ENCODE results near the gene SELENOV.

Gene SELENOV

DNA sequence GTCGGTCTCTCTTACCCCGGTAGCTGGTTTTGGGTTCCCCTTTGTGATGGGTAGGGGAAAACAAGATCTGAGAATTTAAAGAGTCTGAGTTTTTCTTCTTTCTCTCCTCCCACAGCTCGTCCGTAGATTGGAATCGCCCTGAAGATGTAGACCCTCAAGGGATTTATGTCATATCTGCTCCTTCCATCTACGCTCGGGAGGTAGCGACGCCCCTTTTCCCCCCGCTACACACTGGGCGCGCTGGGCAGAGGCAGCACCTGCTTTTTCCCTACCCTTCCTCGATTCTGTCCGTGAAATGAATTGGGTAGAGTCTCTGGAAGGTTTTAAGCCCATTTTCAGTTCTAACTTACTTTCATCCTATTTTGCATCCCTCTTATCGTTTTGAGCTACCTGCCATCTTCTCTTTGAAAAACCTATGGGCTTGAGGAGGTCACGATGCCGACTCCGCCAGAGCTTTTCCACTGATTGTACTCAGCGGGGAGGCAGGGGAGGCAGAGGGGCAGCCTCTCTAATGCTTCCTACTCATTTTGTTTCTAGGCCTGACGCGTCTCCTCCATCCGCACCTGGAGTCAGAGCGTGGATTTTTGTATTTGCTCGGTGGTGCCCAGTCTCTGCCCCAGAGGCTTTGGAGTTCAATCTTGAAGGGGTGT lies 7.1 kb upstream of the SELENOV start:
- Histone ChIP-seq H3K36me3 (replicated peaks; ENCODE audit: low read depth, low read length) (no peaks in the 10 kb centered on the region), H3K4me1 (ENCODE audit: low read length) (no peaks in the 10 kb centered on the region), H2AFZ (ENCODE audit: low read depth, low read length) (no peak overlapping the region), H3K27me3 (ENCODE audit: low read depth, low read length) (no peaks in the 10 kb centered on the region), H3K27ac (ENCODE audit: low read length) (no peak overlapping the region), H3K9me3 (ENCODE audit: insufficient read depth, low read length) (no peaks in the 10 kb centered on the region), H3K4me3 (ENCODE audit: low read length) (no peak overlapping the region), H3K79me2 (ENCODE audit: low read length) (no peaks in the 10 kb centered on the region), H3K4me2 (ENCODE audit: low read length) (no peak overlapping the region), H4K20me1 (ENCODE audit: insufficient read depth, low read length) (no peaks in the 10 kb centered on the region), H3K9ac (ENCODE audit: low read length) (no peak overlapping the region)
- TF ChIP-seq EZH2phosphoT487 (IDR thresholded peaks at IDR 0.05; ENCODE audit: low read depth), result no peak
- TF ChIP-seq, protein P1, sequence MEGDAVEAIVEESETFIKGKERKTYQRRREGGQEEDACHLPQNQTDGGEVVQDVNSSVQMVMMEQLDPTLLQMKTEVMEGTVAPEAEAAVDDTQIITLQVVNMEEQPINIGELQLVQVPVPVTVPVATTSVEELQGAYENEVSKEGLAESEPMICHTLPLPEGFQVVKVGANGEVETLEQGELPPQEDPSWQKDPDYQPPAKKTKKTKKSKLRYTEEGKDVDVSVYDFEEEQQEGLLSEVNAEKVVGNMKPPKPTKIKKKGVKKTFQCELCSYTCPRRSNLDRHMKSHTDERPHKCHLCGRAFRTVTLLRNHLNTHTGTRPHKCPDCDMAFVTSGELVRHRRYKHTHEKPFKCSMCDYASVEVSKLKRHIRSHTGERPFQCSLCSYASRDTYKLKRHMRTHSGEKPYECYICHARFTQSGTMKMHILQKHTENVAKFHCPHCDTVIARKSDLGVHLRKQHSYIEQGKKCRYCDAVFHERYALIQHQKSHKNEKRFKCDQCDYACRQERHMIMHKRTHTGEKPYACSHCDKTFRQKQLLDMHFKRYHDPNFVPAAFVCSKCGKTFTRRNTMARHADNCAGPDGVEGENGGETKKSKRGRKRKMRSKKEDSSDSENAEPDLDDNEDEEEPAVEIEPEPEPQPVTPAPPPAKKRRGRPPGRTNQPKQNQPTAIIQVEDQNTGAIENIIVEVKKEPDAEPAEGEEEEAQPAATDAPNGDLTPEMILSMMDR (IDR thresholded peaks at IDR 0.05; ENCODE audit: low read depth, low read length), result no peak

DNA sequence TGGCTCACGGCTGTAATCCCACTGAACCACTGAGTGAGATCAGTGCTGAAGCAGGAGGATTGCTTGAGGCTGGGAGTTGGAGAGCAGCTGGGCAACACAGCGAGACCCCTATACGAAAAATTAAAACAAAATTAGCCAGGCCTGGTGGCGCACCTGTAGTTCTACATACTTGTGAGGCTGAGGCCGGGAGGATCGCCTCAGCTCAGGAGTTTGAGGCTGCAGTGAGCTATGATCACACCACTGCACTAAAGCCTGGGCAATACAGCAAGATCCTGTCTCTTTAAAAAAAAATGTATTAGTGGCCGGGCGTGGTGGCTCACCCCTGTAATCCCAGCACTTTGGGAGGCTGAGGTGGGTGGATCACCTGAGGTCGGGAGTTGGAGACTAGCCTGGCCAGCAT lies 6.3 kb upstream of the SELENOV start:
- Histone ChIP-seq H3K27me3 (ENCODE audit: low read depth, low read length) (no peaks in the 10 kb centered on the region), H3K36me3 (replicated peaks; ENCODE audit: low read depth, low read length) (no peaks in the 10 kb centered on the region), H3K4me3 (ENCODE audit: low read length) (no peak overlapping the region), H3K9me3 (ENCODE audit: insufficient read depth, low read length) (no peaks in the 10 kb centered on the region), H3K4me1 (ENCODE audit: low read length) (no peaks in the 10 kb centered on the region), H3K9ac (ENCODE audit: low read length) (no peak overlapping the region), H4K20me1 (ENCODE audit: insufficient read depth, low read length) (no peaks in the 10 kb centered on the region), H3K27ac (ENCODE audit: low read length) (no peak overlapping the region), H2AFZ (ENCODE audit: low read depth, low read length) (no peak overlapping the region), H3K79me2 (ENCODE audit: low read length) (no peaks in the 10 kb centered on the region), H3K4me2 (ENCODE audit: low read length) (no peak overlapping the region)
- TF ChIP-seq EZH2phosphoT487 (IDR thresholded peaks at IDR 0.05; ENCODE audit: low read depth), result no peak
- TF ChIP-seq, protein P1 (IDR thresholded peaks at IDR 0.05; ENCODE audit: low read depth, low read length), result no peak

DNA sequence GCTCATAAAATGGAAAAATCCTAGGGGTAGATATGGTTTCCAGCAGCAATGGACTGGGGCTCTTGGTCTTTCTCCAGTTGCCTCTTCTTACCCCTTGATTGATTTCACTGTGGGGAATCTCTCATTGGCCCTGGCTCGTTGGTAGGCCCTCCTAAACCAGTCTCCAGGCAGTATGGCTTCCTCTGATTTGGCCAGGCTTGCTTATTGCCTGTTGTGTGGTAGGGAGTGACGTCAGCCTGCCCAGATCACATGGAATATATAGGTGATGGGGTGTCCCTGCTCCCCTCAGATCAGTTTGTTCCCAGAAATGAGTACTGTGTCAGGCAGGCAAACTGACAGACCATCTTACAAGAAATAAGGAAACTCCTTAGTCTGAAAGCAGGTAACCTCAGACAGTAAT lies 5.7 kb upstream of the SELENOV start:
- no peak overlapping the region for H3K4me3 ChIP-seq (ENCODE audit: low read length)
- H3K9ac ChIP-seq (ENCODE audit: low read length), result no peak overlapping the region
- H3K79me2 ChIP-seq (ENCODE audit: low read length), result no peaks in the 10 kb centered on the region
- H2AFZ ChIP-seq (ENCODE audit: low read depth, low read length), result no peak overlapping the region
- no peak overlapping the region for H3K4me2 ChIP-seq (ENCODE audit: low read length)
- H3K9me3 ChIP-seq (ENCODE audit: insufficient read depth, low read length), result no peaks in the 10 kb centered on the region
- no peaks in the 10 kb centered on the region for H3K27me3 ChIP-seq (ENCODE audit: low read depth, low read length)
- H3K27ac ChIP-seq (ENCODE audit: low read length), result no peak overlapping the region
- no peaks in the 10 kb centered on the region for H3K4me1 ChIP-seq (ENCODE audit: low read length)
- no peaks in the 10 kb centered on the region for H4K20me1 ChIP-seq (ENCODE audit: insufficient read depth, low read length)
- H3K36me3 ChIP-seq (replicated peaks; ENCODE audit: low read depth, low read length), result no peaks in the 10 kb centered on the region
- no peak for TF ChIP-seq EZH2phosphoT487 (IDR thresholded peaks at IDR 0.05; ENCODE audit: low read depth)
- TF ChIP-seq, protein P1 (IDR thresholded peaks at IDR 0.05; ENCODE audit: low read depth, low read length), result no peak

DNA sequence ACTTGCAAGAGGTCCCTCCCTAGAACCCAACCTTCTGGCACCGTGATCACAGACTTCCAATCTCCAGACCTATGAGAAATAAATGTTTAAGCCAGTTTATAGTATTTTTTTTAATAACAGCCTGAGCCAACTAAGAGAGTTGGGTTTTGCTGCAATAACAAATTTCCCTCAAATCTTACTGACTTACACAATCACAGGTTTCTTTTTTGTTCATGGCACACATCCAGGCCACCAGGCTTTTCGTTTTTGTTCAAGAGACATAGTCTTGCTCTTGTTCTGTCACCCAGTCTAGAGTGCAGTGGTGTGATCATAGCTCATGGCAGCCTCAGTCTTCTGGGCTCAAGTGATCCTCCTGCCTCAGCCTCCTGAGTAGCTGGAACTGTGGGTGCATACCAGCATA lies 2.0 kb upstream of the SELENOV start:
- Histone ChIP-seq H3K4me3 (ENCODE audit: low read length) (no peak overlapping the region), H3K36me3 (replicated peaks; ENCODE audit: low read depth, low read length) (no peaks in the 10 kb centered on the region), H3K79me2 (ENCODE audit: low read length) (no peaks in the 10 kb centered on the region), H4K20me1 (ENCODE audit: insufficient read depth, low read length) (no peaks in the 10 kb centered on the region), H3K4me1 (ENCODE audit: low read length) (peaks cover 5% of the 10 kb centered on the region; the same call in 1 of the 2 replicates), H3K27ac (ENCODE audit: low read length) (no peak overlapping the region), H3K9me3 (ENCODE audit: insufficient read depth, low read length) (no peaks in the 10 kb centered on the region), H3K9ac (ENCODE audit: low read length) (no peak overlapping the region), H3K27me3 (ENCODE audit: low read depth, low read length) (no peaks in the 10 kb centered on the region), H2AFZ (ENCODE audit: low read depth, low read length) (no peak overlapping the region), H3K4me2 (ENCODE audit: low read length) (no peak overlapping the region)
- TF ChIP-seq EZH2phosphoT487 (IDR thresholded peaks at IDR 0.05; ENCODE audit: low read depth), result no peak
- TF ChIP-seq, protein P1 (IDR thresholded peaks at IDR 0.05; ENCODE audit: low read depth, low read length), result no peak

Data from OCI-LY3 (cell line).